ENCODE measurements around the gene LYPD8.

LYPD8 gene

DNA sequence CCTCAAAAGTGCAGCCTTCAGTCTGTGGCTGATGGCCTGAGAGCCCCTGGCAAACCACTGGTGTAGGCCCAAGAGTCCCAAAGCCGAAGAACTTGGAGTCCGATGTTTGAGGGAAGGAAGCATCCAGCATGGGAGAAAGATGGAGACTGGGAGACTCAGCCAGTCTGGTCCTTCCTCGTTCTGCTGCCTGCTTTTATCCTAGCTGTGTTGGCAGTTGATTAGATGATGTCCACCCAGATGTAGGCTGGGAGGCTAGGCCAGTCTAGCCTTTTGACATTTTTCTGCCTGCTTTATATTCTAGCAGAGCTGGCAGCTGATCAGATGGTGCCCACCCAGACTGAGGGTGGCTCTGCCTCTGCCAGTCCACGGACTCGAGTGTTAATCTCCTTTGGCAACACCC lies 1.1 kb upstream of the LYPD8 start:
- DNase-seq, result no peak

DNA sequence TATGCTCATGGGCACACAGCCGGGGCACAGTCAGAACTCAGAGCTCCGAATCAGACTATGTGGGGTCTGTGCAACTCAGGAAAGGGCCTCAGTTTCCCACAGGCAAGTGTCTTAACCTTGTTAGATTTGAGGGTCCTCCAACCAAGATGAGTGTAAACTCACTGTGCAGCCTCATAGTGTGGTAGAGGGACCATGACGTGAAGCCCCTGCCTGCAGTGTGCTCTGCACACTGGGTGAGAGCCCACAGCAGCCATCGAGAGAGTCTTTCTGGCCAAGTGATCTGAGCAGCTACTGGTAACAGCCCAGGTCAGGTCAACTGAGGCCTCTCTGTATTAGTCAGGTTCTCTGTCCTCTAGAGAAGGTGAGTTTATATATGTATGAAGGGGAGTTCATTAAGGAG lies 592 bp upstream of the LYPD8 start:
- no peak for DNase-seq

DNA sequence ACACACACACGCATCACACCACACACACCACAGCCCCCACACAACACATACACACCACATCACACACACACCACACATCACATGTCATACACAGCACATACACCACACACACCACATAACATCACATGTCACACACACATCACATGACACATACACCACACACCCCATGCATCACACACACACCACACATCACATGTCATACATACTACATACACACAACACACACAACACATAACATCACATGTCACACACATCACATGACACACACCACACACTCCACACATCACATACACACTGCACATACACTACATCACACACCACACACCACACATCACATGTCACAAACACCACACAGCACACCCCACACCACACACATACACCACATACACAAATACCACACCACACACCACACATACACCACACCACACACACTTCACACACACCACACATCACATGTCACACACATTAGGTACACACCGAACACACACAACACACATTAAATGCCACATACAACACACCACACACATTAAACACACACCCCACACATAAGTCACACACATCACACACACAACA lies 1.8 kb downstream of the LYPD8 start:
- DNase-seq, result no peak

DNA sequence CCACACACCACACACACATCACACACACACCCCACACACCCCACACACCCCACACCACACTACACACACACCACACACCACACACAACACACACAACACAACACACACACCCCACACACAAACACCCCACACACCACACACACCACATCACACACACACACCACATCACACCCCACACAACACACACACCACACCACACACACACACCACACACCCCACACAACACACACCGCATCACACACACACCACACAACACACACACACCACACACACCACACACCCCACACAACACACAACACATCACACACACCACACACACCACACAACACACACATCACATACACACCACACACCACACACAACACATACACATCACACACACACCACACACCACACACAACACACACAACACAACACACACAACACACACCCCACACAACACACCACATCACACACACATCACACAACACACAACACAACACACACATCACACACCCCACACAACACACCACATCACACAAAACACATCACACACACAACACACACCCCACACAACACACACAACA lies 2.4 kb downstream of the LYPD8 start:
- DNase-seq, result no peak

- no peak for DNase-seq
Measured at GRCh38 chr1:248752161-248753028, 3.2 kb downstream of the LYPD8 start.

- no peak for DNase-seq
Measured at GRCh38 chr1:248751635-248752034, 3.9 kb downstream of the LYPD8 start.

GRCh38 chr1:248751142-248751541 lies 4.4 kb downstream of the LYPD8 start:
- DNase-seq, result no peak

DNA sequence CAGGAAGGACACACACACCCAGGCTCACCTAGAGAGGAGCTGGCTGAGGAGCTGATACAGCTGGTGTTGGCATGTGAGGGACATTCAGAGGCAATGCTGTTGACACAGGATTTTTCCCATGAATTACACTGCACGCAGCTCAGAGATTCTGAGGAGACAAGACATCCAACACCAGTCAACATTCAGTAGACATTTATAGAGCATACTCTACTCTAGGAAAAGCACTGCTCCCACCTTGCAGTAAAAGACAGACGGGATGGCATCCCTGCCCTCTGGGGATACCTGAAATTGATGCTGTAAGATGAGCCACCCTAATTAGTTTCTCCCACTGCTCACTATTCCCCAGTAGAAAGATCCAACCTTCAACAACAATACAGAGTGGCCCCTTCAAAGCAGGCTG lies 5.1 kb downstream of the LYPD8 start:
- no peak for DNase-seq

GRCh38 chr1:248748211-248748610 lies 7.3 kb downstream of the LYPD8 start:
- no peak for DNase-seq

DNA sequence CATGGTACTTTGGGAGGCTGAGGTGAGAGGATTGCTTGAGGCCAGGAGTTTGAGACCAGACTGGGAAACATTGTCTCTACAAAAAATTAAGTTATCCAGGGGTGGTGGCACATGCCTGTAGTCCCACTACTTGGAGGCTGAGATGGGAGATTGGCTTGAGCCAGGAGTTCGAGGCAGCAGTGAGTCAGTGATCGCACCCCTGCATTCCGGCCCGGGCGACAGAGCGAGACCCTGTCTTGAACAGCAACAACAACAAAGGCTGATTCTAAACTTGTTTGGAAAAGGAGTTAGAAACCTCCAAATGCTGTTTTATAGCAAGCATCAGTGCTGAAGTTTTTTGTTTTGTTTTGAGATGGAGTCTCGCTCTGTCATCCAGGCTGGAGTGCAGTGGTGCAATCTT lies 14.7 kb downstream of the LYPD8 start:
- no peak for DNase-seq

DNA sequence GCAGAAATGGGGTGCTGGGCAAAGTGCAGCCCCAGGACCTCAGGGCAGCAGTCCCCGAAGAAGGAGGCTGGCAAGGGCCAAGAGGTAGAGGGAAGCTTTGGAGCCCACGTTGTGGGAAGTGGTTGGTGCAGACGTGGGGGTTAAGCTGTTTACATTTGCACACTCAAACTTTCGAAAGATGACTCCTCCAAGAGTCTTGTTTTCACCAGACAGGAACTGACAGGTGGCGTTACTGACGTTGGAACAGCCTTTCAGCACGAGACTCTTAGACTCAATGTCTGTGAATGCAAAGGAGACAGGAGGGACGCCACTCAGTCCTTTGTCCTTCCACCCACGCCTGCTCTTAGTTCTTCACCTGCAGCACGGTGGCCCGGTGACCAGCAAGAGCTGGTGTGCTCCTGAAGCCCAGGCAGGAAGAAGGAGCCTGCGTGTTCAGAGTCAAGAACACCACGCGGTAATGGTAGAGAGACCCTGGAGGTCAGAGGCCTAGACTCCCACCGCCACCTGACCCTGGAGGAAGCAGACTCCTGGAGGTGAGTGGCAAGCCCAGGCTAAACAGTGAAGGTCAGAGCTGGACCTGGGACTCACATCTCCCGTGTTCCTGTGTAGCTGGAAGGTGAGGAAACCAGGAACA lies 15.9 kb downstream of the LYPD8 start:
- no peak for DNase-seq

DNA sequence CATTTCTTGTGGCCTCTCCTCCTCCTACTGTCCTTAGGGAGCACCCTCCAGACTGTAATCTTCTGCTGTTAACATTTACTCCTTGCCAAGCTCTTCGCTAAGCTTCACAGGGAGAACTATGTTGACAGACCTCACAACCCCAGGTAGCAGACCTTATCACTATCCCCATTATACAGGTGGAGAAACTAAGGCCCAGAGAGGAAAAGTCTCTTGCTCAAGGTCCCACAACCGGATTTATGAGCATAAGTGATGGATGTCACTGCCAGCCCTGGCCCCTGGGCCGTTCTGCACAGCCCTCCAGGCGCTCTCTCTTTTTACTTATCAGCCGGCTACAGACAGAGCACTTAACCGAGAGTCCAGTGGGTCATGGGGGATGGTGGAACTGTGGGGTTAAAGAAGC lies 18.1 kb downstream of the LYPD8 start:
- DNase-seq, result no peak

GRCh38 chr1:248736977-248737376 lies 18.6 kb downstream of the LYPD8 start:
- no peak for DNase-seq

DNA sequence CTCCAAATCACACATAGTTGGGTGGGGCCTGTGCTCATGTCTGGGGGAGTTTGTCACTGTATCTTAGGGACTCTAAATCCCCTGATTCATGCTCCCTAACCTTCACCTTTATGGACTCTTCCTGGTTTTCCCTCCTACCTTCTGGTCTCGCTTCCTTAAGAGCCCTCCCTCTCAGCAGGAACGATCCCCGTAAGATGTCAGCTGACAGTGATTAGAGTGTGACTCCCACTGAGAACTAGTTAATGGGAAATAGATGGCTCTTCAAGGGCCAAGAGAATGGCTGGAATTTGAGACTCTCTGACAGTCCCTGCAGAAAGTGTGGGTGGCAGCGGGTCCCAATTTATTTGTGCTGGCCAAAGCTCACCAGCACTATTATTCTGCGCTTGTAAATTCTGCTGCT lies 22.0 kb downstream of the LYPD8 start:
- no peak for DNase-seq

GRCh38 chr1:248730507-248731335 lies 24.8 kb downstream of the LYPD8 start:
- DNase-seq, result no peak

DNA sequence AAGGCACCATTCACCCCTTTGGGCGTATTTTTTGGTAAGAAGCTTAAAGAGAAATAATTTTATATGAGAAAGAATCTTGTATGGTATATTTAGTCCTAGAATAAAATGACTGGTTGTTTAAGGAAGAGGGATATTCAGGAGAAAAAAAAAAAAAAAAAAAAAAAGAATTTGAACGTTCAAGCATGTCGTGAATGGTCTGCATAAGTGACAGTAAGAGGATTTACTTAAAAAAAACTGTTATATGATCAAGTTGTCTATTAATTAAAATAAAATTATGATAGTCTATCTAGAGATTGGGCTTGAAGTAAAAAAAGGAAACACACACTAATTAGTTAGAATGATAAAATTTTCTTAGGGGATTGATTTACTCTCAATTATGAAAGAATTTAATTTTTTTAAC lies 41.3 kb downstream of the LYPD8 start:
- DNase-seq, result no peak

- no peak for DNase-seq
Measured at GRCh38 chr1:248710305-248710900, 45.2 kb downstream of the LYPD8 start.

DNA sequence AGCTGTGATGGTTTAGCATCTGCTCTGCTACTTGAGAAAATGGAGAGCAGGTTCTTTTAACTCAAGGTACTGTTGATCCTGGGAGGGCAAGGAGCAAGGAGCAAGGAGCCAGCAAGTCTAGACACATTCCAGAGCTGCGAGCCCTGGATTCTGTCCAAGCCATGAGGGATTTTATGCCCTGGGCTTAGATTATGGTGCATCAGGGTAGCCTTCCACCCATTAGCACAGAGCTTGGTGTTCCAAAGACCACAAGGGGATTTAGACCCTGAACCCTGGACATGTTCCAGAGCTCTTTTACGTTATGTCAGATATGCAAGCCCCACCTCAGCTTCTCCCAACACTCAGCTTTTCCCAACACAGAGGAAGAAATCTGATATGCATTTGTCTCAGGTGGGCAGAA lies 51.0 kb downstream of the LYPD8 start:
- no peak for DNase-seq

GRCh38 chr1:248703674-248704073 lies 51.9 kb downstream of the LYPD8 start:
- DNase-seq, result no peak

GRCh38 chr1:248702714-248703113 lies 52.8 kb downstream of the LYPD8 start, which contains the start of gene OR14I1:
TSS of gene OR14I1 (minus strand) at chr1:248702766.
- no peak for DNase-seq

GRCh38 chr1:248699099-248699498 lies 56.5 kb downstream of the LYPD8 start:
- no peak for DNase-seq

- DNase-seq, result no peak
Measured at GRCh38 chr1:248697907-248698306, 57.7 kb downstream of the LYPD8 start.

DNA sequence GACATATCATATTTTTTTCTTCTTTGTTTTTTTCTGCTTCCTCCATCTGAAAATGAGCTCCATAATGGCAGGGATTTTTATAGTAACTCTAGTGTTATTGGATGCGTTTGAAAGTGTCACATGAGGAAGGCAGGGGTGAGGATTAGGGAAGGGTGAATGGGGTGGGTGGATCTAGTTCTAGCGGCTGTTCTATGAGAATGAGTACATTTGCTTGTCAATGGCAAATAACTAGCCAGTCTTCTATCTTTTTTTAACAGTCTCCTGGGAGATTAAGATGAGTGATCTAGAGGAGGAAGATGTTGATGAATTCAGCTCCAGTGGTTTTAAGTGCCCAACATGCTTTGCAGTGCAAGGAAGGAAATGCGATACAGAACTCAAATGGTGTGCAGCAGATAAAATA lies 58.8 kb downstream of the LYPD8 start:
- no peak for DNase-seq

Measured in stimulated activated CD4-positive, alpha-beta T cell treated with anti-CD3 and anti-CD28 coated beads, Interleukin-12 subunit alpha, Interleukin-12 subunit beta, amount 100 ng/mL, for 4 hours (primary cell).